ENCODE data around the gene BORA.

DNA sequence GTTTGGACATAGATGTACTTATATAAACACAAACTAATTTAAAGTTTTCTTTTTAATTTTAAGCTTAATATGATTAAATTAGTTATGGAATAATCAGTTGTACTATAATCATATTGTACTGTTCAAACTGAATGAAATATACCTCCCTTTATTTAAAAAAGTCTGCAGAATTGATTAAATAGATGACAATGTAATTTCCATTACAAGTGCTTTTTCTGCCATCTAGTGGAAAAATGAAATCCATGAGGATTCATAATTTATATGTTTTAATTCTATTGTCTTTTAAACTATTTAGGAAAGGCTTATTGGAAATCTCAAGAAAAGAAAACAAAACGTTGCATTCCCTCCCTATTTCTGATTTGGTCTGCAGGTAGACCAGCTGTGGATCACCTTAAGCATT is 31.1 kb upstream of the BORA start:
- TF ChIP-seq, protein P1, sequence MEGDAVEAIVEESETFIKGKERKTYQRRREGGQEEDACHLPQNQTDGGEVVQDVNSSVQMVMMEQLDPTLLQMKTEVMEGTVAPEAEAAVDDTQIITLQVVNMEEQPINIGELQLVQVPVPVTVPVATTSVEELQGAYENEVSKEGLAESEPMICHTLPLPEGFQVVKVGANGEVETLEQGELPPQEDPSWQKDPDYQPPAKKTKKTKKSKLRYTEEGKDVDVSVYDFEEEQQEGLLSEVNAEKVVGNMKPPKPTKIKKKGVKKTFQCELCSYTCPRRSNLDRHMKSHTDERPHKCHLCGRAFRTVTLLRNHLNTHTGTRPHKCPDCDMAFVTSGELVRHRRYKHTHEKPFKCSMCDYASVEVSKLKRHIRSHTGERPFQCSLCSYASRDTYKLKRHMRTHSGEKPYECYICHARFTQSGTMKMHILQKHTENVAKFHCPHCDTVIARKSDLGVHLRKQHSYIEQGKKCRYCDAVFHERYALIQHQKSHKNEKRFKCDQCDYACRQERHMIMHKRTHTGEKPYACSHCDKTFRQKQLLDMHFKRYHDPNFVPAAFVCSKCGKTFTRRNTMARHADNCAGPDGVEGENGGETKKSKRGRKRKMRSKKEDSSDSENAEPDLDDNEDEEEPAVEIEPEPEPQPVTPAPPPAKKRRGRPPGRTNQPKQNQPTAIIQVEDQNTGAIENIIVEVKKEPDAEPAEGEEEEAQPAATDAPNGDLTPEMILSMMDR (IDR thresholded peaks at IDR 0.05), result peak in 5 of 6 experiments; percentile 28 to 62 (median 60)
- no peak for TF ChIP-seq POLR2A (IDR thresholded peaks at IDR 0.05)
